BLaER1 treated with 17β-estradiol and CSF1 and Interleukin-3, amounts not matched to agents 10 nM and 100 nM (cell line): Measurements from ENCODE around the gene GSS.
A peak's percentile ranks its signal among the peaks of the same experiment; 100 is the strongest.

ENCODE experiments used
- H3K27ac ChIP-seq, 11 experiments: shearing (Covaris generic); formaldehyde crosslinking; 2 replicates each; pipeline ENCODE4 v1.8.1; 2022
- H3K27me3 ChIP-seq, 11 experiments: shearing (Covaris generic); formaldehyde crosslinking; 2 replicates each; pipeline ENCODE4 v1.8.1; 2022
- H3K36me3 ChIP-seq, 11 experiments: shearing (Covaris generic); formaldehyde crosslinking; 2 replicates each; pipeline ENCODE4 v1.8.1; 2022
- H3K4me1 ChIP-seq, 10 experiments: shearing (Covaris generic); formaldehyde crosslinking; 2 replicates each; pipeline ENCODE4 v1.8.1; 2022
- H3K4me2 ChIP-seq, 11 experiments: shearing (Covaris generic); formaldehyde crosslinking; 2 replicates each; pipeline ENCODE4 v1.8.1; 2022
- H3K4me3 ChIP-seq, 10 experiments: shearing (Covaris generic); formaldehyde crosslinking; 2 replicates each; pipeline ENCODE4 v1.8.1; 2022
- H3K9ac ChIP-seq, 11 experiments: shearing (Covaris generic); formaldehyde crosslinking; 2 replicates each; pipeline ENCODE4 v1.8.1; 2022
- H3K9me3 ChIP-seq, 11 experiments: shearing (Covaris generic); formaldehyde crosslinking; replicated peaks in 1 of 11; 2 replicates each; pipeline ENCODE4 v1.8.1; 2022
- H4K20me1 ChIP-seq, 11 experiments: shearing (Covaris generic); formaldehyde crosslinking; 2 replicates each; pipeline ENCODE4 v1.8.1; 2022
- Cebpa-rat ChIP-seq, 11 experiments: shearing (Covaris generic); IDR thresholded peaks; 2 replicates each; pipeline ENCODE4 v1.8.1; 2022

GSS gene

GRCh38 chr20:34895465-34895864, 60.1 kb downstream of the GSS start:
- Histone ChIP-seq H3K36me3 (peaks cover 0 to 8% (median 3%) of the 10 kb centered on the region in 11 experiments; a peak in 2 of 22 replicates), H4K20me1 (no peaks in the 10 kb centered on the region), H3K27me3 (no peaks in the 10 kb centered on the region)

GRCh38 chr20:34894723-34895122, 60.9 kb downstream of the GSS start:
- peaks cover 0 to 43% (median 14%) of the 10 kb centered on the region in 10 experiments; a peak in 13 of 20 replicates for H3K4me1 ChIP-seq
- H3K27me3 ChIP-seq = no peaks in the 10 kb centered on the region
- no peak overlapping the region for H3K9ac ChIP-seq
- H3K4me2 ChIP-seq = no peak overlapping the region
- no peak overlapping the region for H3K4me3 ChIP-seq
- TF ChIP-seq Cebpa-rat (IDR thresholded peaks at IDR 0.05) = no peak
- no peaks in the 10 kb centered on the region for H4K20me1 ChIP-seq
- peaks cover 0 to 10% (median 0%) of the 10 kb centered on the region in 11 experiments; a peak in 2 of 22 replicates for H3K36me3 ChIP-seq
- H3K27ac ChIP-seq = no peak overlapping the region
- H3K9me3 ChIP-seq = peaks cover 0 to 11% (median 6%) of the 10 kb centered on the region in 11 experiments; a peak in 9 of 22 replicates

More at GRCh38 chr20:34895465-34895864, 60.1 kb downstream of the GSS start:
- Histone ChIP-seq H3K4me1 (peaks cover 0 to 43% (median 18%) of the 10 kb centered on the region in 10 experiments; a peak in 13 of 20 replicates), H3K9me3 (peaks cover 0 to 15% (median 6%) of the 10 kb centered on the region in 11 experiments; a peak in 9 of 22 replicates), H3K4me3 (no peak overlapping the region), H3K27ac (no peak overlapping the region), H3K9ac (no peak overlapping the region), H3K4me2 (no peak overlapping the region)
- no peak for TF ChIP-seq Cebpa-rat (IDR thresholded peaks at IDR 0.05)

- Histone ChIP-seq H4K20me1 (no peaks in the 10 kb centered on the region), H3K9me3 (no peaks in the 10 kb centered on the region; a peak in 1 of 22 replicates), H3K27me3 (no peaks in the 10 kb centered on the region), H3K4me3 (no peak overlapping the region), H3K4me2 (peak overlapping the region in 4 of 11 experiments; percentile 61 to 74 (median 71); a peak in 6 of 22 replicates), H3K9ac (no peak overlapping the region), H3K27ac (peak overlapping the region in 1 of 11 experiments; percentile 80; a peak in 2 of 22 replicates), H3K4me1 (peaks cover 9 to 51% (median 19%) of the 10 kb centered on the region in 10 experiments), H3K36me3 (peaks cover 0 to 15% (median 0%) of the 10 kb centered on the region in 11 experiments; a peak in 3 of 22 replicates)
- TF ChIP-seq Cebpa-rat (IDR thresholded peaks at IDR 0.05) = no peak
Measured at GRCh38 chr20:34892671-34893070, 62.9 kb downstream of the GSS start.

- Histone ChIP-seq H3K9ac (peak overlapping the region in 3 of 11 experiments; percentile 38 to 63 (median 58); a peak in 6 of 22 replicates), H3K9me3 (no peaks in the 10 kb centered on the region), H4K20me1 (no peaks in the 10 kb centered on the region), H3K36me3 (peaks cover 0 to 23% (median 2%) of the 10 kb centered on the region in 11 experiments; a peak in 6 of 22 replicates), H3K4me1 (peaks cover 9 to 51% (median 19%) of the 10 kb centered on the region in 10 experiments), H3K27ac (peak overlapping the region in 6 of 11 experiments; percentile 30 to 80 (median 65); a peak in 9 of 22 replicates), H3K4me2 (peak overlapping the region in 6 of 11 experiments; percentile 30 to 74 (median 66); a peak in 10 of 22 replicates), H3K4me3 (no peak overlapping the region), H3K27me3 (no peaks in the 10 kb centered on the region)
- no peak for TF ChIP-seq Cebpa-rat (IDR thresholded peaks at IDR 0.05)
Measured at GRCh38 chr20:34891166-34892062, 64.2 kb downstream of the GSS start.

DNA sequence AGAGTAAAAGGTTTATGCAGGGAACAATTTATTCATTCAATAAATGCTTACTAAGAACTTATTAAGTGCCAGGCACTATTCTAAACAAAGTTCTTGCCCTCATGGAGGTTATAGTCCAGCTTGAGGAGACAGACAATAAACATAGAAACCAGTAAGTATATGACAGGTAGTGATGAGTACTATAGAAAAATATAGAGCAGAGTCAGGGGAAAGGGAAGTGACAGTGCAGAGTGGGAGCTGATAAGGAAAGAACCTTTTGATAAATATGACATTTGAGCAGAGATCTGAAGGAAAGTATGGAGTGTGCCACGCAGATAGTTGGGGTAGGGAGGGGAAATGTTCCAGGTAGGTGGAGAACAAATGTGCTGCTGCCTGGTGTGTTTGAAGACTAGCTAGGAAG, 67.1 kb downstream of the GSS start:
- H3K9me3 ChIP-seq = no peaks in the 10 kb centered on the region
- no peak overlapping the region for H3K9ac ChIP-seq
- no peaks in the 10 kb centered on the region for H3K27me3 ChIP-seq
- H3K4me2 ChIP-seq = peak overlapping the region in 10 of 11 experiments; percentile 10 to 43 (median 26); a peak in 11 of 22 replicates
- no peak overlapping the region for H3K4me3 ChIP-seq
- H3K27ac ChIP-seq = peak overlapping the region in 2 of 11 experiments; percentile 5 to 47; a peak in 3 of 22 replicates
- peaks cover 9 to 51% (median 19%) of the 10 kb centered on the region in 10 experiments for H3K4me1 ChIP-seq
- no peaks in the 10 kb centered on the region for H4K20me1 ChIP-seq
- H3K36me3 ChIP-seq = peaks cover 12 to 51% (median 24%) of the 10 kb centered on the region in 11 experiments
- no peak for TF ChIP-seq Cebpa-rat (IDR thresholded peaks at IDR 0.05)

- H4K20me1 ChIP-seq = no peaks in the 10 kb centered on the region
- peaks cover 22 to 65% (median 34%) of the 10 kb centered on the region in 11 experiments for H3K36me3 ChIP-seq
- H3K27ac ChIP-seq = no peak overlapping the region
- H3K4me2 ChIP-seq = no peak overlapping the region
- peaks cover 9 to 37% (median 18%) of the 10 kb centered on the region in 10 experiments for H3K4me1 ChIP-seq
- H3K9ac ChIP-seq = no peak overlapping the region
- no peaks in the 10 kb centered on the region for H3K27me3 ChIP-seq
- no peak overlapping the region for H3K4me3 ChIP-seq
- no peak for TF ChIP-seq Cebpa-rat (IDR thresholded peaks at IDR 0.05)
- no peaks in the 10 kb centered on the region for H3K9me3 ChIP-seq
Measured at GRCh38 chr20:34887023-34887422, 68.6 kb downstream of the GSS start.

GRCh38 chr20:34886122-34886521, 69.5 kb downstream of the GSS start:
- Histone ChIP-seq H3K9ac (no peak overlapping the region), H3K27me3 (no peaks in the 10 kb centered on the region), H3K4me2 (no peak overlapping the region), H3K9me3 (no peaks in the 10 kb centered on the region), H4K20me1 (no peaks in the 10 kb centered on the region; a peak in 1 of 22 replicates), H3K36me3 (peaks cover 22 to 65% (median 34%) of the 10 kb centered on the region in 11 experiments), H3K4me1 (peaks cover 6 to 28% (median 13%) of the 10 kb centered on the region in 10 experiments), H3K27ac (no peak overlapping the region), H3K4me3 (no peak overlapping the region)
- no peak for TF ChIP-seq Cebpa-rat (IDR thresholded peaks at IDR 0.05)

GRCh38 chr20:34884260-34884659, 71.3 kb downstream of the GSS start:
- Histone ChIP-seq H3K4me1 (peaks cover 3 to 14% (median 9%) of the 10 kb centered on the region in 10 experiments; a peak in 15 of 20 replicates), H3K9ac (no peak overlapping the region), H3K4me2 (no peak overlapping the region), H3K27me3 (no peaks in the 10 kb centered on the region), H3K4me3 (no peak overlapping the region), H3K27ac (no peak overlapping the region), H4K20me1 (peaks cover 0 to 6% (median 0%) of the 10 kb centered on the region in 11 experiments; a peak in 1 of 22 replicates), H3K9me3 (no peaks in the 10 kb centered on the region), H3K36me3 (peaks cover 22 to 56% (median 34%) of the 10 kb centered on the region in 11 experiments)
- no peak for TF ChIP-seq Cebpa-rat (IDR thresholded peaks at IDR 0.05)

DNA sequence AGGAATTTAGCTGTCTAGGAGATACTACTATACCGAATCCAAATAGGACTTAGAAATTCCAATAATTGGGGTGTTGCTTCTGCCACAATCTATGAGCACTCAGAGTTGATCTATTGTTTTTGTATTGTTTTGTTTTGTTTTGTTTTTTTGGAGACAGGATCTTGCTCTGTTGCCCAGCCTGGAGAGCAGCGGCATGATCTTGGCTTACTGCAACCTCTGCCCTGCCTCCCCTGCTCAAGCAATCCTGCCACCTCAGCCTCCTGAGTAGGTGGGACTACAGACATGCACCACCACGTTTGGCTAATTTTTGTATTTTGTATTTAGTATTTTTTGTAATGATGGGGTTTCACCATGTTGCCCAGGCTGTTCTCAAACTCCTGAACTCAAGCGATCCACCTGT, 71.8 kb downstream of the GSS start:
- Histone ChIP-seq H3K27ac (no peak overlapping the region), H3K36me3 (peaks cover 22 to 56% (median 34%) of the 10 kb centered on the region in 11 experiments), H3K27me3 (no peaks in the 10 kb centered on the region), H3K4me2 (no peak overlapping the region), H3K4me3 (no peak overlapping the region), H3K9me3 (no peaks in the 10 kb centered on the region), H3K4me1 (peaks cover 3 to 9% (median 6%) of the 10 kb centered on the region in 10 experiments; a peak in 15 of 20 replicates), H4K20me1 (peaks cover 0 to 6% (median 0%) of the 10 kb centered on the region in 11 experiments; a peak in 1 of 22 replicates), H3K9ac (no peak overlapping the region)
- no peak for TF ChIP-seq Cebpa-rat (IDR thresholded peaks at IDR 0.05)
